Measurements from ENCODE around the gene HIVEP3. TPM values are rescaled to one million over a fixed set of nuclear protein-coding genes. Genes with fewer than 3 reads are reported as not detected.
A peak's percentile ranks its signal among the peaks of the same experiment; 100 is the strongest.

The HIVEP3 gene
- total RNA-seq, 1 donor from 2014 or later = 0.85 TPM

- DNase-seq = no peak
Measured at GRCh38 chr1:41920658-41921057, 1.9 kb upstream of the HIVEP3 start.

DNA sequence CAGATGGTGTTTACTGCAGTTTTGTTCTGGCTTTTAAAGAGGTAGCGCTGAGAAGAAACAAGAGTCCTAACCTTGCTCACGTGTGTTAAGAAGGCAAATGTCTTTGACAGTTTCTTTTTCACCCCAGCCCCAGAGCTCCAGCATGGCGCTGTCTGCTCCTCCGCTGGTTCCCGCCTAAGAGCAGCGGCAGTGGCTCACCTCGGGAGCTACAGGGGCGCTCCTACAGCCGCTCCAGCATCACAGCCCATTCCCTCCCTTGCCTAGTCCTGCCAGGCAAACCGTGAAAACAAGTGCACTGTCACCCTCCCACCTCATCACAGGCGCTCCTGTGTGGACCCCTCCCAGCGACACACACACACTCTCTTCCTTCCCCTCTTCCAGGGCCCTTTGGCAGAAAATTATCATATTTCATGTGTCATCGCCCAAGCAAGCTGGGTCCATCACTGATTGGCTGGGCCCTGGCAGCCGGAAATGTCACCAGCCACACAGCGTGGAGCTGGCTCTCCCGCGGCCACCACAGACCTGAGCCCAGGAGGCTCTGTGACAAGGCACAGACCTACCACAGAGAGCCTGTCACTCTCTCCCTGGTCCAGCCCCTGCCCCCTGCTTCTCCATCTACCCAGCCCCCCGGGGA, 1.2 kb upstream of the HIVEP3 start:
- DNase-seq = no peak

DNA sequence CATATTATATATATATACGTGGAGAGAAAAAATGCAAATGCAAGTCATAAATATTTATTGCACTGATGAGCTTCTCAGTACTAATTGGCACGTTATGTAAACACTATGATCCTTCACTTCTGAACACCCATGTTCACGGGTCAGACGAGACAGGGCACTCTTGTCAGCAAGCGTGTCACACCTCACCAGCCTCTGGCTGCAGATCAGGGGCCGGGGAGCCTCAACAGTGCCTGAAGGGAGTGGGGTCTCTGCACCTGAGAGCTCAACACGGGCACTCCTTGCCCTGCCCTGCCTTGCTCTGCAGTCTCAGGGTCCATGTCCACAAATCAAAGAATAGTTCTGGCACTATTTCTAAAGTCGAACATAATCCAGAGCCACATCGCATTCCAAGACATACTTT, 409 bp upstream of the HIVEP3 start:
- DNase-seq = no peak

- peak; percentile 66 for DNase-seq
Measured at GRCh38 chr1:41917835-41918449, 780 bp downstream of the HIVEP3 start.

GRCh38 chr1:41917076-41917475, 1.6 kb downstream of the HIVEP3 start:
- DNase-seq = no peak

DNA sequence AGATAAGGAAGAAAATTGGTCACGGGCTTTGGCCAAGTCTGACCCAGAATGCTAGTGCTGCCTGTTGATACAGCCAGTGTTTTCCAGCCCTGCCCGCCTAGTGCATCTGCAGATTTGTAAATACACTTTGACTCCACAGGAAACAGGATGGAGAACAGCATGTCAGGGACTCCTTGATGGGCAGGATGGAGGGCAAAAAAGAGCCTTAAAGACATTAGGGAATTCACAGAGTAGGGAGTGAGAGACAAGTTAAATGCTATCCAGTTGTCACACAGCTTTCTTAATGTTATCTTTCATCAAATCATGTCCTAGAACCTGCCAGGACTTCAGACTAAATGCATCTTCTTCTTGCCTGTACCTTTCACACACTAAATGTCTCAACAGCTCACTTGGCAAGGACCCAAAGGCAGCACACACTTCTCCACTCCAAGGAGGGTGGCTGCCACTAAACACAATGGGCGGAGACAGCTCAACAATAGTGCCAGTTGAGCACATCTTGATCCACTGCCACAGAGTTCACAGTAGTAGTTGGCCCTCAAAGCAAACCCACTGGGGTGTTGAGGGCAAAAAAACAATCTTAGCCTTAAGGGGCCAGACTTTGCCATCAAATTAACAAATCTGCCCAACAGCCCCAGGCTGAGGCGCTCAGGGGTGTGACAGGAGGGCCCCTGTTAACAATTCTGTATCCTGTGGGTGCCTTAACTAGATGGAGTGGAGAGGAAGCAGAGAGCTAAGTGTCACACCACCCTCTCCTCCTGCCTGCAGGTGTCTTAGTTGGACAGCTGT, 2.7 kb downstream of the HIVEP3 start:
- peak; percentile 50 for DNase-seq

DNA sequence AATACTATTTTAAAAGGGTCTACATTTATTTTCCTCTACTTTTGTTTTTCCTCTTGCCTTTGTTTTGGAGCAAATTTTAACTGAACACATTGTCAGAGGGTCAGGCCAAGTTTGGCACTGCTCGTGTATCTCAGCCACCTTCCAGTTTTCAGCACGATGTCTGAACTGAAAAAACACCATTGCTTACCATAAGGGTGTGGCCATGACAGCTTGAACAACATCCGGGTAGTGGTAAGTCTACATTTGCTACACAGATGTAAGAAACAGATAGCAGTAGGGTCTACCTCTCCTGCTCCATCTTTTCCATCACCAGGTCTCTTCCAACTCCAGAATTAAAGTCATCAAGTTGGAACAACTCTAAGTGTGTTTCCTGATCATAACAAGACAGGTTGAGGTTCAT, 4.2 kb downstream of the HIVEP3 start:
- DNase-seq = no peak

GRCh38 chr1:41913014-41913413, 5.7 kb downstream of the HIVEP3 start:
- DNase-seq = no peak

DNA sequence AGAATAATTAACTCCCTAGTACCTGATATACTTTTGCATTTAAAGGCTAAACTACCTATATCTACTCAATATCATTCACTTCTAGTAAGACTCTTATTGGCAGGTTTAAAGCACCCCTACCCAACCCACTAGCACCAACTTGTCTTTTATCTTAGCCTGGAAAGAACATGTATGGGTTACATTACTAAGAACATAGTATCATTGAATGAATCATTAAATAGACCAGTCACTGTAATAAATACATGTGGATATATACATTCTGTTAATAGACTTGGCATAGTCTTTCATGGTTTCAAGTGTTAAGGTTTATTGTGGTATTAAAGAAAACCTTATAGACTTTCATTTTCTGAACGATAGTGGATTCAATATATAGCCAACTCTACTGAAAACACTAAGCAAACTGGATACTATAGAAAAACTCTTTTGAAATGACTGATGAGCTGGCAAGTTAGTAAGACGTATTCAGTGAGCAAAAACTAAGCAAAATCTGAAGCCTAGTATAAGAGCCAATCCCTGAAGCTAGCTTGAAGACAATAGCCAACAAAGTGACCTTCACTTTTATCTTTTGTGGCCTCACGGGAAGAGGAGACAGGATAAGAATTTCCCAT, 10.3 kb downstream of the HIVEP3 start:
- DNase-seq = no peak

DNA sequence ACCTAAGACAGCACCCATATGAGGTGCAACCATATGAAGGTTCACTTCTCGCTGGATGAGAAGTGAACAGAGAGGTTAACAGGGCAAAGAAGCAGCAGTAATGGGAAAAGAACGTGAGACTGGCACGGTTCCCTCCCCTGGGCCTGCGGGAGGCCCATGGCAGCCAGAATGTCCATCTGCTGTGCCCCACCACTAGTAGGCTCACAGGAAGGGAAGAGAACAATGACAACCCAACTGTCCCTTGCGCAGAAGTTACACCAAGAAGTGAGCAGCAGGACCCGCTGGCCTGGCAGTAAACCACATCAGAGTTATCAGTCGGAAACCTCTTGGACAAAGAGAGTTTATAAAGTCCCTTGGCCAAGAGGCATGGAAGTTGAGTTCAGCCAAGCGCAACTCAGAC, 11.3 kb downstream of the HIVEP3 start:
- DNase-seq = no peak

GRCh38 chr1:41906943-41907342, 11.8 kb downstream of the HIVEP3 start:
- DNase-seq = no peak

DNA sequence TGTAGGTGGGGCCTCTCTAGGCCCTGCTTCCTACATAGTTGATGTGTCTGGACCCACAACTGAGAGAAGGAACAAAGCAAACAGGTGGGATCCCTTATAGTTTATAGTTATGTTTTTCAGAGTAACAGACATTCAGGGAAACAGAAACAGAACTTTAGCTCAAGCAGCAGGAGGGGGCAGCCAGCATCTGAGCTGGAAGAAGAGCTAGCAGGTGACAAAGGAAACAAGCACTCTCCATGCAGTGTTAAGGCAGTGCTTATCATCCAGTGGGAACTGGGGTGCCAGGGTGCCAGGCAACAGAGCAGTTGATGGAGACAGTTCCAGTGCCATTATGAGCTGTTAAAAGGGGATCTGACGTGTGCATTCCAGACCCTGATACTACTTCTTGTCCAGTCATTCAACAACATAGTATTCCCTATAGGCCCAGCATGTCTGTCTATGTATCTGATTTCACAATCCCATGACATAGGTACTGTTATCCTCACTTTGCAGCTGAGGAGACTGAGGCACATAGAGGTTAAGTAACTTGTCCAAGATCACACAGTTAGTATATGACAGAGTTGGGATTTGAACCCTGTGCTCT, 13.5 kb downstream of the HIVEP3 start:
- DNase-seq = no peak

- DNase-seq = no peak
Measured at GRCh38 chr1:41902664-41903063, 16.1 kb downstream of the HIVEP3 start.

- peak; percentile 84 for DNase-seq
Measured at GRCh38 chr1:41902159-41902577, 16.6 kb downstream of the HIVEP3 start.

DNA sequence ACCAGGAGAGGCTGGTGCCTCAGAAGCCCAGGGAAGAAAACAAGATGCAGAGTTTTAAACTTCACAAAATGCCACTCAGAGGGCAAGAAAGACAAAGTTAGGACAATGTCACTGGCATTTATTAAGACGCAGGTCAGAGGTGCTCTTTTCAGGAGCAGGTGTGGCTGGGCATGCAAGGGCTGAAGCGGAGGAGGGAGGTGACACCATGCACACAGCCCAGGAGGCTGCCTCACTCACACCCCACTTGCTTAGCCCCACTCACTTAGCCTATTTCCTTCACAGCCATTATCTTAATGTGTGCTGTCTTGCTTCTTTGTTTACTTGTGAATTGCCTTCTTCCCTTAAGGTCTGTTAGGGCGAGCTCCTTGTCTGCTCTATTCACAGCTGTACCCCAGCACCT, 17.2 kb downstream of the HIVEP3 start:
- DNase-seq = peak; percentile 14

- peak; percentile 75 for DNase-seq
Measured at GRCh38 chr1:41900603-41901444, 17.9 kb downstream of the HIVEP3 start.

DNA sequence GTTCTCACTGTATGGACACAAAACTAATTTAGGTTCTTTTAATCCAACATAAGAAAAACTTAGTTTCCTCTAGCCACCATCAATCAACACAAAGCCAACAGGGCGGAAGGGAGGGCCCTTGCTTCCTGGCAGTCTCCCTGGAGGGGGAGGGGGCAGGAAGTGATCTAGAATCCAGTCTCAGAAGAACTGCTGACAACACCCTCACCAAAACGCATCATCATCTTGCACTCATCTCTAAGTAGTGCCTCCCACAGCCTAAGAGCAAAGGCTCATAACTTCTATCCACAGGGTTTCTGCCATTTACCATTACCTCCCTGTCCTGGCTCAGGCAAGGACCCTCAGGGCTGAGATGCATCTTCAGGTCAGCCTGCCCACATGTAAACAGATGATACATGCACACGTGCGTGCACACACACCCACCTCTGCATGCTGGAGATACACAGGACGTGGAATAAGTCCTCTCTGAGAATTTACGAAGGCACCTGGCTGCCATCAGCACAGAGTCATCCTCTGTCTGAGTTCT, 20.5 kb downstream of the HIVEP3 start:
- DNase-seq = peak; percentile 58

- no peak for DNase-seq
Measured at GRCh38 chr1:41895552-41895951, 23.2 kb downstream of the HIVEP3 start.

DNA sequence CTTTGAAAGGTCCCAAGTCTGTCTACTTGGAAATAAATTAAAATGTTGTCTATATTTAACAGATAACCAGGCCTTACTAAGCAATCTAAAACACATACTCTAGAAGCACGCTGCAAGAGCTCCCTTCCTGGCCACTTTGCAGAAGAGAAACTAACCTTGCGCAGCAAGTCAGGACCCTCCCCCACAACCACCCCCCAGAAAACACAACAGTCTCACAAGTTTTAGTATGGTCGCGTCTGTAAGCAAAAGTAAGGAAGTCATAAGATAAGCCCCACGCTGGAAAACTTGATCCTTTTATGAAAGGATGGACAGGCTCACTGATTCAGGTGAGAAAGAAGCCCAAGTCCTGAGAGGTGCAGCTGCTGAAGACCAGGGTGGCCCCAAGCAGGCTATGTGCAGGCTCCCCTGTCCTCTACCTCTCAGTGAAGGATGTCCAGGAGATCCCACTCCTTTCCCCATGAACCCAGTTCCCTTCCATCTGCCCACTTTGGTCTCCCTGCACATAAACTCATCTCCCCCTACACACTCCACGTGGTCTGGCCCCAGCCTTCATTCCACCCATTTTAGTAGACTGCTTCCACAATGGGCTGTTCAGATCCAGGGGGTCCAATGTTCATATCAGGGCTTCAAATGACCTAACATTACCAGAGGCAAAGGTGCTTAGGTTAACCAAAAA, 23.8 kb downstream of the HIVEP3 start:
- no peak for DNase-seq

- no peak for DNase-seq
Measured at GRCh38 chr1:41894101-41894807, 24.5 kb downstream of the HIVEP3 start.

Measured in dermis blood vessel endothelial cell (primary cell).